ENCODE data around the gene RAB11A.

The RAB11A gene

DNA sequence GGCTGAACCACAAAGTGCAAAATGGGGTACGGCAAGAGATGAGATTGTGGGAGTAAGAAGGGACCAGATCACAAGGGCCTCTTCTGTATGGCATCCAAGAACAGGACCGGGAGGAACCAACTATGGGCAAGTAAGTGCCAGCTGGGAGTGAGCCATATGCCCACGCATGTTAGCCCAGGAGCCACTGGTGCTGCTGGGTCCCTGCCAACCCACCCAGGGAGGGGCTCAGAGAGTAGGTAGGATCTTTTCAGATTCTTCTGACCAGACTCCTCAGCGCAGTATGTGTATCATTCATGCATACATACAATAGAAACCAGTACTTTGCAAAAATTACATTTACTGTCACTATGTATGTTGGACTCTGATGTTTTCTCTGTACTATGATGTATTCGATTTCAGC is 54.0 kb downstream of the RAB11A start:
- no peak overlapping the region for H3K27ac ChIP-seq
- TF ChIP-seq, protein P1, sequence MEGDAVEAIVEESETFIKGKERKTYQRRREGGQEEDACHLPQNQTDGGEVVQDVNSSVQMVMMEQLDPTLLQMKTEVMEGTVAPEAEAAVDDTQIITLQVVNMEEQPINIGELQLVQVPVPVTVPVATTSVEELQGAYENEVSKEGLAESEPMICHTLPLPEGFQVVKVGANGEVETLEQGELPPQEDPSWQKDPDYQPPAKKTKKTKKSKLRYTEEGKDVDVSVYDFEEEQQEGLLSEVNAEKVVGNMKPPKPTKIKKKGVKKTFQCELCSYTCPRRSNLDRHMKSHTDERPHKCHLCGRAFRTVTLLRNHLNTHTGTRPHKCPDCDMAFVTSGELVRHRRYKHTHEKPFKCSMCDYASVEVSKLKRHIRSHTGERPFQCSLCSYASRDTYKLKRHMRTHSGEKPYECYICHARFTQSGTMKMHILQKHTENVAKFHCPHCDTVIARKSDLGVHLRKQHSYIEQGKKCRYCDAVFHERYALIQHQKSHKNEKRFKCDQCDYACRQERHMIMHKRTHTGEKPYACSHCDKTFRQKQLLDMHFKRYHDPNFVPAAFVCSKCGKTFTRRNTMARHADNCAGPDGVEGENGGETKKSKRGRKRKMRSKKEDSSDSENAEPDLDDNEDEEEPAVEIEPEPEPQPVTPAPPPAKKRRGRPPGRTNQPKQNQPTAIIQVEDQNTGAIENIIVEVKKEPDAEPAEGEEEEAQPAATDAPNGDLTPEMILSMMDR (conservative IDR thresholded peaks at IDR 0.05) = no peak

DNA sequence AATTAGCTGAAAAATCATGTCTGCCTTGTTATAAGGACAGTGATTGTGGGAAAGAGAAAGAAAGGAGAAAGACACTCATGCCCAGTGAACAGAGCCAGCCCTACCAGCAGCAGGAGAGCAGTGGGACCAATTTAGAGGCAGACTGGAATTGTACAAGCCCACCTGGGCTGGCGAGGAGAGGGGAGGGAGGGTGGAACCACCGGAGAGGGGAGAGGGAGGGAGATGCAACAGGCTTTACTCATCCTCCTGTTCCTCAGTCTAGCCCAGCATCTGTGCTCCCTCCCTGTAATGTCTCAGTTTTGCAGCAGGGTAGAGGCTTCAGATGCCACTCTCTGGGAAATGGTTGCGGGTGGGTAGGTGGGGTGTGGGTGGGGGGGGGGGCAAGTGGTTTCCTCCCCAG is 54.7 kb downstream of the RAB11A start:
- TF ChIP-seq, protein P1 (conservative IDR thresholded peaks at IDR 0.05) = no peak
- no peak overlapping the region for H3K27ac ChIP-seq

DNA sequence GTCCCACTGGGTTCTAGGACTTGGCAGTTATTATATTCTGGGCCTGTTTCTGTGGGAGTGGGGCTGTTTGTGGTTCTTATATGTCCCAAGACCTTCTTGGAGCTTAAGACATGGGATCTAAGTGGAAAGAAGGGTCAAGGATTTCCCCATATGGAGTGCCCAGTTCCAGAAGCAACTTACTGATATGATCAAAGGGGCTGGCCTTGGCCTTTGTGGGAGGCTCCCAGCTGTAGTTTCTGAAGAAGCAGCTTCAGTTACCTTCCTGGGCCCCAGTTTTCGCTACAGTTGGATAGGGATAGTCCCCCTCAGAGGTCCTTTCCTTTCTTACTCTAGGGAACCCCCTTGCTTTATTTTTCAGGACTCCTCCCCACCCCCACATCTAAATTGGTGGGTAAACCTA is 56.0 kb downstream of the RAB11A start:
- TF ChIP-seq, protein P1 (conservative IDR thresholded peaks at IDR 0.05) = no peak
- H3K27ac ChIP-seq = no peak overlapping the region

DNA sequence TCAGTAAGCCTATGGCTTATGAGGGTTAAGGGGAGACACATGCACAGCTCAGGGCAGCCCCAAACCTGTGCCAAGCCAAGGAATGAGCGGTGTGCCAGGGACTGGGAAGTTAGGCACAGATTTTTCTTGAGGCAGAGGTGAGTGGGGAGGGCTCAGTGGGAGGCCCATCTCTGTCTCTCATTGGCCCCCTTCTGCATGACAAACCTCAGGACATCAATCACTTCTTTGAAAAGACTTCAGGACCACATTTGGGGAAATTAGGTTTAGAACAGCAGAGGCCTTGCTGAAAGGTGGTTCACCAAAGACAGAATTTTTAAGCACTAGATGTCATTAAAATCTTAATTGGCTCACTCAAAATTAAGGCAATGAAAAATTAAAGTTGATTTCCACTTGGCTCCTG is 57.2 kb downstream of the RAB11A start:
- no peak overlapping the region for H3K27ac ChIP-seq
- TF ChIP-seq, protein P1 (conservative IDR thresholded peaks at IDR 0.05) = no peak

DNA sequence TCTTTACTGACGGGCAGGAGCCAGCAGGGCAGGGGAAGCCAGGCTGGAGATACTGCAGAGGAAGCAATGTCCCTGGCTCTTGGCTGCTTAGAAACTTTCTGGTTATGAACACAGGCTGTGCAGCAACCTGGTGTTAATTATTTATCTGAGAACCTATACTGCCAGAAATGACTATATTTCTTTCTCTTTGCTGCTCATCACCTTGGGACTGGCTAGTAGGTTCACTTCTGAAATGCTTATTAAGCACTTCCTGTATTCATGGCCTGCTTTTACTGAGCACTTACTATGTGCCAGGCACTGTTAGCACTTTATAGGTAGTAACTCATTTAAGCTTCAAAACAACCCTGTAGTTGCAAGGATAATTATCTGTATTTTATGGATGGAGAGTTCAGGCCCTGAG is 57.6 kb downstream of the RAB11A start:
- no peak overlapping the region for H3K27ac ChIP-seq
- TF ChIP-seq, protein P1 (conservative IDR thresholded peaks at IDR 0.05) = no peak

DNA sequence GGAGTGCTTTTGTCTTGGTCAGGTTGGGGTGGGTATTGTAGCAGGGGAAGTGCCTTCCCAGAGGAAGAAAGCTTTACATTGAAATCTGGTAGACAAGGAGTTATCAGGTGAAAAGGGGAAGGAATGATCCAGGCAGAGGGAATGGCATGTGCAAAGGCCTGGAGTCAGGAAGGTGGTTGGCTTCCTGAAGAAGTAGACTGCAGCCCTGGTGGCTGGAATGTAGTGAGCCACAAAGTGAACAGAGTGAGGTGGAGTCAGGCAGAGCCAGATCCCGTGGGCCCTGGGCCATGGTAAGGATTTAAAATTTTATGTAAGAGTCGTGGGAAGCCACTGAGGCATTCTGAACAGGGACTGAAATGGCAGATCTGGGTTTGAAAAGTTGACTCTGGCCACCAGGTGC is 58.3 kb downstream of the RAB11A start:
- no peak overlapping the region for H3K27ac ChIP-seq
- TF ChIP-seq, protein P1 (conservative IDR thresholded peaks at IDR 0.05) = no peak

DNA sequence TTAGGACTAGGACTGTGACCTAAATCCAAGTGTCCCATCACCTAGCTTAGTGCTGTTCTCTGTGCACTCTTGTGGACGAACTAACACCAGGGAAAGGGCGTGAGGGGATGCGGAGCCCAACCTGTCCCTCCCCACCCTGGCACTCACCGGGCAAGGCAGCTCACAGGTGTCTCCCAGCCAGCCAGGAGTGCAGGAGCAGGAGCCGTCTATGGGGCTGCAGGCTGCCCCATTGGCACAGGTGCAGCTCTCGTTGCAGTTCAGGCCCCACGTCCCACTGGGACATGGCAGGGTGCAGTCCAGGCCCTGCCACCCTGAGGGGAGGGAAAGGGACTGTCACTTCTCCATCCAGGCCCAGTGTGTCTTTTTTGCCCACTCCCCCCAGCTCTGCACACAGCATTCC is 60.3 kb downstream of the RAB11A start:
- H3K27ac ChIP-seq = peak overlapping the region; percentile 9; the same call in 1 of the 2 replicates
- TF ChIP-seq, protein P1 (conservative IDR thresholded peaks at IDR 0.05) = no peak

DNA sequence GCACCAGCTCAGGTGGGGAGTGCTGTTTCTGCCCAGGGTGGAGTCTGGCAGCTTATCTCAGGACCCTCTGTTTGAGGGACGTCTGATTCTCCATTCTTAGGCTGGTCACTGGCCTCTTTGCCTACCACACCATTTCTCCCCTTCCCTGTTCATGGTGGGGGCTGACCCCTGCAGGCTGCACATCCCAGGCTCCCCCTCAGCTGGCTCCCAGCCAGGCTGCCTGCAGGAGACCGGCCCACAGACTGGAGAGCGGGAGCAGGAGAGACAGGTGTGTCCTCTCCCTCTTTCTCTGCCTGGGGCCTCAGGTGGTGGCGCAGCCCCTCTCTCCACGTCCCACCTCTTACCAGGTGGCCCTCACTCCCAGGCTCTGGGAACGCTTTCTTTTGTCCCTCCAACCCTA is 60.8 kb downstream of the RAB11A start:
- TF ChIP-seq, protein P1 (conservative IDR thresholded peaks at IDR 0.05) = no peak

More for the DNA sequence above, 60.8 kb downstream of the RAB11A start:
- peak overlapping the region; percentile 9; the same call in 1 of the 2 replicates for H3K27ac ChIP-seq
